ENCODE data around the gene DNM3.

DNM3 gene

DNA sequence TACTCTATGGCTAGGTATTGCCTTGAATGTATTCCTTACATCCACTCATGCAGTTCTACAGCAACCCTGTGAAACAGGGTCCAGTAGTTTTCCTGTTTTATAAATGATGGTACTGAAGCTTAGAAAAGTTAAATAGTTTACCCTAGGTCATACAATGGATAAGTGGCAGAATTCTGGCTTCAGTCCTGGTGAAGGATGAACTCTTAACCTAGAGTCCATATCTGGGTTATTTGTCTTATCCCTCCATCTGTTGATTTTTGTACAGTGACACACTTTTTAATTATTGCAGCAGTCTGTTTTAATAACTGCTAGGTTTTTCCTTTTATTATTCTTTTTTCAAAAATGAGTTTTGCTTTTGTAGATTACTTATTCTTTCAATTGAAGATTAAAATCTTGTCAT lies 263.9 kb downstream of the DNM3 start:
- no peak for DNase-seq (ENCODE audit: low read depth in 2 of 2)

DNA sequence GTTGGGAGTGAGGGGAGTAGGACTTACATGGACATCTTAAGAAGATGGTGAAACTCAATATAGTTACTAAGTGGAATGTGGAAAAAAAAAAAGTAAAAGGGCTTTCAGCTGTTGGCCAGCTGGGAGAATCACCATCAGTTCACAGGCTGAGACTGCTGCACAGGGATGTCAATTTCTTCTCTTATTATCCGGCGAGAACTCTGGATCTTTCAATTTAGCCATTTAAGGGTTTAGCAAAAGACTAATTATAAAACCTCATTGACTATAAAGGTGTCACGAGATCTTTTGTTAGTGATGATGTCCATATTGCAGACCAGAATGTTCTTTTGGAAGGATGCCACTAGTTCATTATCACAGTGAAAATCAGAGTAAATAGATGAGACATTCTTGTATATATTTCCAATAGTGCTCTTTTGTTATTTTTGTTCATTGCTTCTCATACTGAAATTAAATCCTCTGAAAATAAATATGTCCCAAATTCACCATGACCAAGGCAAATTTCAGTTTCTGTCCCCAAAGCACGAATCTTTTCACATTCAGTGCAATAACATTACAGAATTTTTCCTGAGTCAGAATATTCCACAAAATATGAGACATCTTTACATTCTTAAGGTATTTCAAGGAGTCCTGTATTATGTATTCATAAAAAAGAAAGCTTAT lies 266.1 kb downstream of the DNM3 start:
- DNase-seq (ENCODE audit: low read depth in 2 of 2), result no peak

DNA sequence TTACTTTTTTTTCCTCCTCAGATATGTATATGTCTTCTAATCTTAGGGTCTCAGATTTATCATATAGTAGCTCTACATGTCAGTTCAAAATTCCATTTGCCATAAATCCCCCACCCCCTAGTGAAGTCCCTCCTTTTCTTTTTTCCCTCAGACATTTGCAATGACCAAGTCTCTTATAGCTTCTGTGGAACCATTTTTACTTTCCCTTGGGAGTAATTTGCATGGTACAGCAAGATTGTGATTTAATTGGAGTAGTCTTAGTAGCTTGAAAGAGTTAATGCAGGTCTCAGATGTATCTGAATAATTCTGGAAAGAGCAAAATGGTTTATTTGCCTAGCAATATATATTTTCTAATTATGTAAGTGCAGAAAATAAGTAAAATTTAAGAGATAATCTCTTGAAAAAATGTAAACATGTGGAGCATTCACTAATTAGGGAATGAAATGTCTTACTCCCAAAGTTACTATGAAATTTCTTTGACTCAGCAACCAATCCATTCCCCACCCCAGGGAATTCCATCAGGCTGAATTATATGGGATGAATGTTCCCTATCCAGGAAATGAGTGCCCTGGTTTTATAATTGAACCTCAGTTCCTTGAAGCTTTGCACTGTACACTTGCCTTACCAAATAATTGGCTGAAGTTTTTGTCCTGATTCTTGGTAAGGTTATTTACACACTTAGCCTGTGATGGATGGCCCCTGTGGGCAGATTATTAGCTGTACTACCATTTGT lies 267.0 kb downstream of the DNM3 start:
- peak; percentile 17 to 30 for DNase-seq (ENCODE audit: low read depth in 2 of 2)

DNA sequence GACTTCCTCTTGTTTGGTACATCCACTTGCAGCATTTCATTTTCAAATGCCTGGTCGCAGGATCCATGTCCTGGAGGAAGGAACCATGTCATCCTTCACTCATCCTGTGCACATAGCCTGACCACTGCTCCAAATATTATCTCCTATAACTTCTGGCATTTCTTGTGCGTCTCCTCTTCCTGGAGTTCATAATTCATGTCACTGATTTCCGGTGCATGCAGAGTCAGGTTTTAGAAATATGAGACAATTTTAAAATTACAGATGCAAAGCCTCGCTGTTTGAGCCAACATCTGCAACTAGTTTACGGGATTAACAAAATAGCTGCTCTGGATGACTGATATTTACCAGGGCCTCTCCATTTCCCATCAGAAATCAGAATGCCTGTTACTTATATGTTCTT lies 268.1 kb downstream of the DNM3 start:
- DNase-seq (ENCODE audit: low read depth in 2 of 2), result peak; percentile 67 to 69

DNA sequence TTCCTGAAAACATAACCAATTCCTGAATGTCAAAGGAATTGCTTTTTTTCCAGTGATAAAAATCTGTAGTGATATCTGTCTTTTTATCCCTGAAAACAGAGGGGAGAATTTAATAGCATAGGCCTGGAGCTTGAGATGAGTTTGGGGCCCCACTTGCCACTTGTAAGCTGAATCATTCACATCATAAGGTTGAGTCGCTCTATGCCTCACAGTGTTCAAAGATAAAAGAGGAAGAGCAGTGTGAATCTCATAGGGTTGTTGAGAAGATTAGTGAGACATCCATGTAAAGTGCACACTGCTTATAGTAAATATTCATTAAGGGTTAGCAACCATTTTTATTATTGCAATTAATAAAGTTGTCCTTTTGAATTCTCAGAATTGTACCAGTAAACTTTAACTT lies 271.3 kb downstream of the DNM3 start:
- no peak for DNase-seq (ENCODE audit: low read depth in 2 of 2)

DNA sequence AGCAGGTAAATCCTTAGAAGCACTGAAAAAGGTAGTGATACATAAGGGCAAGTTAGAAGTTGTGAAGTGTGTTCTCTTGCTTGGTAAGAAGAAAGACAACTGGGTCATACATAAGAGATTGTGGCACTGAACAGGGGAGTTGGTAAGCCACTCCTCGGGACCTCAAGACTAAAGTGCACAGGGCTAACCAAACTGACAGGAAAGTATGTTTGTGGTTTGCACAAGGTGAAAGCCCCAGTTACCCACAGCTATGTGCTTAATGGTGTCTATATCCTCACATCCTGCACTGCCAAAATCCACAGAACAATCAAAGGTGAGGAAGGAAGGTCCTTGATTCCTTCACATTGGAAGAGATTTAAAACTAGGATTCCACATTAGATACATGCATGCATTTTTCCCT lies 276.5 kb downstream of the DNM3 start:
- no peak for DNase-seq (ENCODE audit: low read depth in 2 of 2)

DNA sequence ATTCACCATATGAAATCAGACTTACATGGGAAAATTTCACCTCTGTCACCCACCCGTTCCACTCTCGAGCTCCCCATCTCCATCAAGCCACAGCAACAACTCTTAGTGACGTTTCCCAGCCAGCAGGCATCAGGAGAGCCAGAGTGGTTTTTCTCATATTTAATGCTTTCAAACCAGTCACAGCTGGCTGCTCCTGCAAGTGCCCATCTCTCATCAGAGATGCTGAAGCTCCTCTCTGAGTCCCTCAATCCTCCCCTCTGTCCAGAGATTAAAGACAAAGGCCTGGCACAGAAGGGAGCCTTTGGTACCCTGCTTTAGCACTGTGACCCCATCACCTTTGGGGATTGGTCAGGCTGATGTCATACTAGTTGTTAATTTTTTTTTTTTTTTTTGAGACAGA lies 277.3 kb downstream of the DNM3 start:
- DNase-seq (ENCODE audit: low read depth in 2 of 2), result no peak

DNA sequence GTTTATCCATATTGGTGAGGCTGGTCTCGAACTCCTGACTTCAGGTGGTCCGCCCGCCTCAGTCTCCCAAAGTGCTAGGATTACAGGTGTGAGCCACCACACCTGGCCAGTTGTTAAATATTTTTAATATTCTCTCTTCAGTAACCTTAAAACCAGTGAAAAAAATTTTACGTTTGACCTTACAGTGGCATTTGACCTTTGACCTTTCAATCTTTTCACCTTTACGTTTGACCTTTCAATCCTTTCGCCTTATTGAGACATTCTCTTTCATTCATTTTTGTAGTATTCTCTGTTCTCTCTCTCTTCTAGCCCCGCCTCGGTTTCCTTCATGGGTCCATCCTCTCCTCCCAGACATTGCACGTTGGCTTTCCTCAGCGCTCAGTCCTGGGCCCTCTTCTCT lies 277.9 kb downstream of the DNM3 start:
- DNase-seq (ENCODE audit: low read depth in 2 of 2), result no peak

DNA sequence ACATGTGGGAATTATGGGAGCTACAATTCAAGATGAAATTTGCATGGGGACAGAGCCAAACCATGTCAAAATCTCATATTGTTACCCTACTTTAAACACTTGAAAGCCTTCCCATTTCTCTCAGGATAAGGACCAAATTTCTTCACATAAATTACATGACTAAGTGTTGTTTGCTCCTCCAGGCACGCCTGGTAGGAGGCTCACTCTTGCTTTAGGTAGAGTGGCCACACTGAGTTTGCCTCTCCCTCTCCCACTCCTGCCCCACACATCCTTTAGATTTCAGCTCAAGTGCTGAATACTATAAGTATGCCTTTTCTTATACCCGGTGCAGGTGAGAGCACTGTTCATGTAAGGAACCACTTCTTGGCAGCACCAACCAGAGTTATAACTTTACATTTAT lies 279.1 kb downstream of the DNM3 start:
- no peak for DNase-seq (ENCODE audit: low read depth in 2 of 2)

DNA sequence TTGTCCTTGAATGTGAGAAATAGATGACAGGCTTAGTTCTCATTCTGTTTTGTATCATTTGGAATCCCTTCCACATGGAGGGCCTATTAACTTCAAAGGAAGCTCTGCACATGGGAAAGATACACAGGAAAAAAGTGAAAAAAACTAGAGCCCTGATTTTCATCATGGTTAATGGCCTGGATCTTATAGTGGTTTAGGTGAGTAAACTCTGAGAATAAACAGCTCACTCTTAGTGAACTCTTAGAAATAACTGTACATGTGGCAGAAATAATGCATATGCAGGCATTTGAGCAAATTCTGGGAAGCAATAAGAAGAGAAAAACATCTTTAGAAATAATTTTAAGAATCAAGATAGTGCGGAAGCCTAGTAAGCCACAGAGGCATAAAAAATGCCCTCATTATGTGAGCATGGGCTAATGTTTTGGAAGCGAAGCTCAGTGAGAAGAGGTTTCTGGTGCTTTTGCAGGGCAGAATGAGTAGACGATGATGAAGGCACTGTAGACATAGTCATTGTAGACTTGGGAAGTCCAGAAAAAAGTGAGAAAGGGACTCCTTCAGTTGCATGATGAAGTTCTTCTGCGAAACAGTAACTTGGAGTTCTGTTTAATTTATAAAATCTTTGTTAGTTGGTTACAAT lies 279.9 kb downstream of the DNM3 start:
- DNase-seq (ENCODE audit: low read depth in 2 of 2), result no peak

DNA sequence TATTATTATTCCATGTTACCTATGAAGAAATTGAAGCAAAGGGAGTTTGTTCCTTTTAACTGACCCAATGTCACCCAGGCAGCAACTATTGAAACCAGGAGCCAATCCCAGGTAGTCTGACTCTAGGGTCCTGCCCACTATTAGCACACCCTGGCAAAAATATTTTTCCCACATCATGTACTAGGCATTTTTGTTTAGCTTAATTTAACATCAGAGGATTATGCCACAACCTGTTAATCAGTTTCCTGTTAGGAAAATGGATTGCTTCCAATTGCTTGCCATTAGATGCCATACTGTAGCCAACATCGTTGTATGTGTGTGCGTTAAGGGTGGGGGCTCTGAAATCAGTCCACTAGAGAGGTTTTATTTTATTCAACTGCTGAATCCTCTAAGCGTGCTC lies 281.1 kb downstream of the DNM3 start:
- no peak for DNase-seq (ENCODE audit: low read depth in 2 of 2)

DNA sequence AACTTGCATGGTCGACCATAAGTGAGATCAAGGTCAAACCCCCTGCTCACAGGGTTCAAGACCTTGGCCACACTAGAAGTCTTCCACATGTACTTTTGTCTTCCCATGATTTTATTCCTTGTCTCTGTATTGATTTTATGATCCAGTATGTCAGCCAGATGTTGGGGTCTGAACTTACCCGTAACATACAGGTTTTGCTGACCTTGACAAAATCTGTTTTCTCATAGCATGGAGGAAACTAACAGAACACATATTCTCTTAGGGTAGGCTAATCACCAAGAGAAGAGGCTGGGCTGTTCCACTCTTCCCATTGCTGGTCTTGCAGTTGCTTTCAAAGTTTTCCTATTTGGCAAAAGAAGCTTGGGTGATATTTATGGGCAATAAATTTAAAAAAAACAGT lies 284.0 kb downstream of the DNM3 start:
- DNase-seq (ENCODE audit: low read depth in 2 of 2), result no peak

DNA sequence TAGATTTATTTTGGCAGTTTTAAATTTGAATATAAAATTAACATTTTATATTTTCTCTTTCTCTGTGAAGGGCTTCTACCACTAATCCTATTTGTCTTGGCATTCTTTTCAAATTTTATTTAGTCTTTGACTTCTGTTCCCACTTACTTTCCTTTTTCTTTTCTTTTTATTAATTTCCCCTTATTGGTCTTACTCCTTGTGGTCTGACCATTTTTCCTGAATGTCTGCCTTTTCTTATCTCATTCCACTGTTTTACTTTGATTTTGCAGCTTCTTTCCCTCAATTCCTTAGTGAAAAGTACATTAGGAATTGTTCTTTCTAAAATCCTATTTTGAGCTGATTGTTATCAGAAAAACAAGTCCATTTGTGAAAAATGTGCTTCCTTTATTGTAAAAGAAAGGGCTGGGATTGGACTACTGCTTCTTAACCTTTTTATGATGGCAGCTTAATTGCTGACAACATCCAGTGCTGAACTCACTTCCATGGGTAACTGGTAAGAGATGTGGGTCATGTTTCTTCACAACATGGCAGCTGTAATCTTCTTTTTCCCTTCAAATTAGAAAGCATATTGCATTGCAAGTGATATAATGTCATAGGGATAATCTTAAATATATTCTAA lies 284.6 kb downstream of the DNM3 start:
- no peak for DNase-seq (ENCODE audit: low read depth in 2 of 2)

DNA sequence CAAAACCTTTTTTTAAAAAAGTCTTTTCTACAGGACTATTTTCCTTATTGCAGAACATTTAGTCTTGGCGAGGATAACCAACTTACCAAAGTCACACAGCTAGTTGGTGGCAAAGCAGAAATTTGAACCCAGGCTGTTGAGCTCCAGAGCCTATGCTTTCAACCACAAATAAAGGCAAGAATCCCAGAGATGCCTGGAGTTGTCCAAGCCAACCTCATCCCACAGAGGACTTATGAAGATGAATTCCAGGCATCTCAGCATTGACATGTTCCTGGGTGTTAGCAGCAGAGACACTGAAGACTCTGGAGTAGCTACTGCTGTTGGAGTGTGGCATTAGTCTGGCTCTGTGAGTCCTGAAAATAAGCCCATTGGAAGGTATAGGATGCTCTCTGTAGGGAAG lies 291.5 kb downstream of the DNM3 start:
- DNase-seq (ENCODE audit: low read depth in 2 of 2), result no peak

DNA sequence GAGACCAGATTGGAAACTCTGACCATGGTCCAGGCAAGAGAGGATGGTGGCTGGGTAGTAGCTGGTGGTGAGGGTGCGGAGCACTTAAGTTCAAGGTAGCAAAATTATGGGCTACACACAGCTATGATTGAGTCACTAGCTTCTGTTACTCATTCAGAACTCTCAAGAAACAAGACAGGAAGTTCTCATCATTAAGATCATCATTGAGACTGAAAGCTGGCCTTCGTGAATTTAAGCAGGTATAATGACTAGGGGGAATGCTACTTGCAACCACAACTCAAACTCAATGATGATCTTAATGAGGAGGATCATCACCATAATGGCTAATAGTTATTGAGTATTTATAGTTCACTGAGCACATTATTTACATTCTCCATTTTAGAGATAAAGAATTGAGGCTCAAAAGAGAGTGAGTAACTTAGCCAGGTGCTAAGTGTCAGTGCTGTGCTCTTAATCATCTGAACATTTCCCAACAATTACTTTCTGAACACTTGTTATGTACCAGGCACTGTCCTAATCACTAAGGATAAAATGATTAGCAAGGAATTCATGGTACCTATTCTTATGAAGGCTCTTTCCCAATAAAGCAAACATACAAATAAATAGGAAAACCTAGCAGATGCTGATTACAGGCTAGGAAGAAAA lies 292.9 kb downstream of the DNM3 start:
- DNase-seq (ENCODE audit: low read depth in 2 of 2), result no peak

DNA sequence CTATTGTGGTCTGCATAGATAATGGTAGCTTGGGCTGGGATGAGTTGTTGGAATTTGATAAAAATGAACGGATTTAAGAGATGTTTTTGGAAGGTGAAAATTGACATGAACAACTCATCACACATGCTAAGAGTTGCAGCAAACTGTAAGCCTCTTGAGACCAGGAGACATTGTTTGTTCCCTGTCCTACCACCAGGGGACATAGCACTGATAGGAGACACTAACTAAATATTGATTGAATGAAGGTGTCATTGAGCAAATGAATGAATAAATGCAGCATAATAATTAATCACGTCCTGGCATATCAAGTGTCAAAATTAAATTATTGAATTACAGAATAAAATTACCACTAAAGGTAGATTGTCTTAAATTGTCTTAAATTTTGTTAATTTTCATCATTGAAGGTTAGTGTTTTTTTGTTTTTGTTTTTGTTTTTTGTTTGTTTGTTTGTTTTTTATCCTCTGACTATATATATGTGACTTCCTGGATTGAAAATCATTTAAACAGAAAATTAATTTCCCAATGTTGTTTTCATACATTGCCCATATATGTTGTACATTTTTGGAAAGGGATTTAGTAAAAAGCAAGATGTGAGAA lies 293.9 kb downstream of the DNM3 start:
- no peak for DNase-seq (ENCODE audit: low read depth in 2 of 2)

DNA sequence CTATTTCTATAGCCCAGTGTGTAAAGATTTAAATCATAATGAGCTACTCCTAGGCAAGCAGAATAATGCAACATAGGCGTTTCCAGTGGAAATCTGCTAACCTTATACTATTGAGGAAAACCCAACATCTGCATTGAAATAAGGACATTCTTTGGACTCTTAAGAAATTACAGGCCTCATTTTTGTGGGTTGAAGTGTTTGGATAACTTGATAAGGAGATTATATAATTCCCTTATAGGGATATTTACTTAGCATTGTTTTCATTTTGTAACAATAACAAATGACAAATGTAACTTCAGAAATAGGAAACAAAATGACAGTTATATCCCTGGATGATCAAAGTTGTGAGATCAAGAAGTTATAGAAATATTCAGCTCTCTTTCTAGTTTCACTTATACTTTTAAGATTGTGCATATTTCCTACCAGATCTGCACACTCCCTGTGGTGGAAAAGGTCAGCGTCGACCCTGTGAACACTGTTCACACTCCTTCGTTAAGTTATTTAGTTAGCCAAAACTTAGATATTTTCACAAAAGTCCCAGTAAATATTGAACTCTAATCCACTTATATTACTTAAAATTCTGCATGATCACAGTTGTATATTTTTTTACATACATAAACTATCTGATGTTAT lies 294.8 kb downstream of the DNM3 start:
- DNase-seq (ENCODE audit: low read depth in 2 of 2), result peak; percentile 68 to 73

DNA sequence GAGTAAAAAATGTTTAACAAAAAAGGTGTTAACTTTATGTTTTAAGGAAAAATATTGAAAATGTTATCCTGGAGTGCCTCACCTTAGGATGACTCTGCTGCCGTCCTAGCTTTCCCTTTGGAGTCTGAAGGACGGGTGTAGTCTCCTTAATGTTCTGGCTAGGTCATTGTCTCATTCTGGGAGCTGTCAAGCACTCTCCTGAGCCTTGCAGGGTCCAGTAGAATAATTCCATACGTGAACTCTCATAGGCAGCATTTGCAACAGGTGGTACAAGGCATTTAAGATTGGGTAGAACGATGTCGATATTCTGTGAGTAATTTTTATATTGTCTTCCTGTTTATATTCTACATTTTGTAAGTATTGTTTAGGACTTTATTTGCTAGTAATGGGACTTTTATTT lies 295.6 kb downstream of the DNM3 start:
- DNase-seq (ENCODE audit: low read depth in 2 of 2), result no peak

DNA sequence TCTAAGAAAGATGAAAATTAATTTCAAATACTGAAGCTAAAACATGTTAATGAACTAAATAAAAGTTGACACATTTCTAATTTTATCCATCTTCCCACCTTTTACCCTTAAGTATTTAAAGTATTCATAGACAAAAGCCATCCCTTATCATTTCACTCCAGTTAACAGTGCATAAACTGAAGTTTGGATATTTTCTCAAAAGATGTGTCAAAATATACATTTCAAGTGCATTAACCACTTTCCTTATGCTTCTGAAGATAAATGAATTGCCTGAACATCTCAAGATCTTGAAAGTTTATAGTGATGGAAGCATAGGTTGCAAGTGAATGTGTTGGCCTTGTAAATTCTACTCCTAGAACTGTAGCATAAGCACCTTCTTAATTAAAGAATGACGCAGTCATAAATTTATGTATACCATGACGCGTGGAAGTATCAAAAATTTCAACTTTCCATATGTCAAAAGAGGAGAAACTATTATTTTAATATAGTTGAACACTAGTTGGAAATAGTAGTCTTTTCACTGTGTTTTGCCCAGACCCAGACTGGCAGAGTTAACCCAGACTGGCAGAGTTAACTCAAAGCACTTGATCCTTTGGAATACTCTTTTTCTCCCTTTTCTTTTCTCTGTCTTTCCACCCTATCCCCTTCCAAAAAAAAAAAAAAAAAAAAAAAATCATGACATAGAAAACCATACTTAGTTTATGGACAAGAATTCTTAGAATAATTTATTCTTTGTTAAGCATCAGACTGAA lies 296.6 kb downstream of the DNM3 start:
- DNase-seq (ENCODE audit: low read depth in 2 of 2), result no peak

DNA sequence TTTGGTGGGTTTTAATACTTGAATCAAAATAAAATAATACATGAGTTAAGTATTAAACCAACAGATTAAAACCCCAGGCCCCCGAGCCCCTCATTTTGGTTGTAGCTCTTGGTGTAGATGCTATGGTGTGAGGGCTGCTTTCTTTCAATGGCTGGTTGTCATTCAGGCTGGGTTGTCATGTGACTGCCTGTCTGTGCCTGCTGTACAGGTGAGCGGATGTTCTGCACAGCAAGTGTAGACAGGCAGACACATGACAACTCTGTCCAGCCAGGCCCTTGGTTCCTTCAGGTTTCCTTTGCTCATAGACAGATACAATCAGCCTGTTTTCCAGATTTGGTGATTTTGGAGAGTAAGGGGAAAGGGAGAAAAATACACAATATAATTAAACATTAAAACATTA lies 297.3 kb downstream of the DNM3 start:
- no peak for DNase-seq (ENCODE audit: low read depth in 2 of 2)

DNA sequence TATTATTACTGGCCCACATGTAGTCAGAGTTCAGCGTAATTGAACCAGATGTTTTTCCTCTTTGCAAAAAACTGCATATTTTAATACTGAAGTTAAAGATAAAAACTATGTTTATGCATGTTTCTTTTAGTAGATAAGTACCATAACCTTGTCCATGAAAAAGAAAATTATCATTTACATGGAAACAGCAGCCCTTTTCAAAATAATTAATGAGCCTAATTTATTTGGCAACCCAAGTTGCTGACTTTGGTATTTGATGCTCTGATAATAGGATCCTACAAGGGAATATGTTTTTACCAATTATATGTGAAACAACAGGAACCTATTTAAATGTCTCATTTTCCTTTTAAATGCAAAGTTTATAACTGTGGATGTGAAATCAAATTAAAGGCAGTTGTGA lies 297.9 kb downstream of the DNM3 start:
- DNase-seq (ENCODE audit: low read depth in 2 of 2), result no peak

Data from fibroblast of skin of left biceps (primary cell).